H9 (cell line): Measurements from ENCODE around the gene OR6J1. TPM values are rescaled to one million over a fixed set of nuclear protein-coding genes. Genes with fewer than 3 reads are reported as not detected.

Experiments used
- DNase-seq: peaks from one replicate; pipeline ENCODE4 v3.0.0-alpha.2; 2017
- H2AFZ ChIP-seq: one replicate; pipeline ENCODE4 v1.6.1; 2013; ENCODE audit warnings: mild to moderate bottlenecking, low read length, control low read depth, moderate library complexity
- H2AK5ac ChIP-seq: 2 replicates; pipeline ENCODE4 v1.6.1; 2013; ENCODE audit warnings: low read length, control low read depth, mixed read lengths; ENCODE audit not compliant: insufficient read length
- H2BK120ac ChIP-seq: one replicate; pipeline ENCODE4 v1.6.1; 2013; ENCODE audit warnings: low read depth, mild to moderate bottlenecking, low read length, control low read depth, inconsistent platforms; ENCODE audit not compliant: poor library complexity, severe bottlenecking
- H2BK12ac ChIP-seq: 2 replicates; pipeline ENCODE4 v1.6.1; 2013; ENCODE audit warnings: low read length, control low read depth, mixed read lengths, low read depth; ENCODE audit not compliant: insufficient read length
- H2BK15ac ChIP-seq: 2 replicates; pipeline ENCODE4 v1.6.1; 2013; ENCODE audit warnings: low read depth, low read length, control low read depth
- H2BK20ac ChIP-seq: one replicate; pipeline ENCODE4 v1.6.1; 2013; ENCODE audit warnings: low read depth, mild to moderate bottlenecking, low read length, control low read depth, inconsistent platforms; ENCODE audit not compliant: poor library complexity, severe bottlenecking
- H2BK5ac ChIP-seq: 2 replicates; pipeline ENCODE4 v1.6.1; 2013; ENCODE audit warnings: low read length, control low read depth, mixed read lengths; ENCODE audit not compliant: insufficient read length
- H3K14ac ChIP-seq: 2 replicates; pipeline ENCODE4 v1.6.1; 2013; ENCODE audit warnings: low read length, control low read depth; ENCODE audit not compliant: insufficient read depth
- H3K18ac ChIP-seq: 2 replicates; pipeline ENCODE4 v1.6.1; 2013; ENCODE audit warnings: low read depth, mild to moderate bottlenecking, mixed read lengths, low read length, control low read depth; ENCODE audit not compliant: insufficient read length
- H3K23ac ChIP-seq: 2 replicates; pipeline ENCODE4 v1.6.1; 2013; ENCODE audit warnings: low read length, control low read depth, mixed read lengths, low read depth; ENCODE audit not compliant: insufficient read length
- H3K23me2 ChIP-seq: 2 replicates; pipeline ENCODE4 v1.6.1; 2013; ENCODE audit warnings: low read depth, mild to moderate bottlenecking, mixed read lengths, low read length, control low read depth; ENCODE audit not compliant: insufficient read length, poor library complexity, severe bottlenecking
- H3K27ac ChIP-seq: 2 replicates; pipeline ENCODE4 v1.5.1; 2013; ENCODE audit warnings: low read length, control low read depth, mixed read lengths, low read depth; ENCODE audit not compliant: insufficient read length
- H3K27me3 ChIP-seq: 2 replicates; pipeline ENCODE4 v1.6.1; 2013; ENCODE audit warnings: low read length, control low read depth, inconsistent platforms; ENCODE audit not compliant: insufficient read depth
- H3K4ac ChIP-seq: 2 replicates; pipeline ENCODE4 v1.6.1; 2013; ENCODE audit warnings: low read depth, mild to moderate bottlenecking, control low read depth, inconsistent platforms, low read length, moderate library complexity
- H3K4me1 ChIP-seq: 2 replicates; pipeline ENCODE4 v1.6.1; 2013; ENCODE audit warnings: low read length, control low read depth, inconsistent platforms; ENCODE audit not compliant: insufficient read depth
- H3K4me2 ChIP-seq: 2 replicates; pipeline ENCODE4 v1.6.1; 2013; ENCODE audit warnings: low read length, control low read depth, mixed read lengths; ENCODE audit not compliant: insufficient read length, insufficient read depth
- H3K56ac ChIP-seq: 2 replicates; pipeline ENCODE4 v1.6.1; 2013; ENCODE audit warnings: low read depth, mild to moderate bottlenecking, mixed read lengths, low read length, control low read depth; ENCODE audit not compliant: insufficient read length
- H3K79me1 ChIP-seq: 2 replicates; pipeline ENCODE4 v1.6.1; 2013; ENCODE audit warnings: low read depth, mild to moderate bottlenecking, moderate library complexity, low read length, control low read depth, inconsistent platforms; ENCODE audit not compliant: insufficient read depth, poor library complexity, severe bottlenecking
- H3K79me2 ChIP-seq: 2 replicates; pipeline ENCODE4 v1.6.1; 2013; ENCODE audit warnings: low read length, control low read depth, inconsistent platforms; ENCODE audit not compliant: insufficient read depth
- H3K9ac ChIP-seq: 2 replicates; pipeline ENCODE4 v1.6.1; 2013; ENCODE audit warnings: low read length, control low read depth, mixed read lengths; ENCODE audit not compliant: insufficient read length; ENCODE audit errors: extremely low read depth
- H3K9me3 ChIP-seq: one replicate; pipeline ENCODE4 v1.6.1; 2013; ENCODE audit warnings: low read depth, low read length, inconsistent platforms; ENCODE audit not compliant: control insufficient read depth
- H3T11ph ChIP-seq: one replicate; pipeline ENCODE4 v1.6.1; 2013; ENCODE audit warnings: mild to moderate bottlenecking, low read length, control low read depth, inconsistent platforms
- H4K20me1 ChIP-seq: one replicate; pipeline ENCODE4 v1.6.1; 2013; ENCODE audit not compliant: control insufficient read depth, insufficient read length, insufficient read depth
- H4K5ac ChIP-seq: 2 replicates; pipeline ENCODE4 v1.6.1; 2013; ENCODE audit warnings: low read depth, mild to moderate bottlenecking, mixed read lengths, low read length, control low read depth; ENCODE audit not compliant: insufficient read length
- H4K8ac ChIP-seq: replicated peaks from 2 replicates; pipeline ENCODE4 v1.6.1; 2013; ENCODE audit warnings: low read length, control low read depth, mixed read lengths, low read depth; ENCODE audit not compliant: insufficient read length
- H4K91ac ChIP-seq: 2 replicates; pipeline ENCODE4 v1.6.1; 2013; ENCODE audit warnings: low read depth, mild to moderate bottlenecking, moderate library complexity, mixed read lengths, low read length, control low read depth; ENCODE audit not compliant: insufficient read length
- H3K27ac Mint-ChIP-seq, 3 experiments: 2 replicates in 2 of 3; 3 replicates in 1 of 3; pipeline ENCODE4 v1.8.0; 2020 to 2021; ENCODE audit warnings: mixed read lengths in 3 of 3, mild to moderate bottlenecking in 1 of 3, moderate library complexity in 1 of 3
- H3K27me3 Mint-ChIP-seq: 2 replicates; pipeline ENCODE4 v1.8.0; 2021; ENCODE audit warnings: low read depth, mild to moderate bottlenecking, moderate library complexity, mixed read lengths
- H3K36me3 Mint-ChIP-seq, 3 experiments: 2 replicates in 2 of 3; 3 replicates in 1 of 3; pipeline ENCODE4 v1.8.0; 2020 to 2021; ENCODE audit warnings: low read depth in 3 of 3, mixed read lengths in 3 of 3; ENCODE audit not compliant: insufficient read depth in 1 of 3
- H3K4me1 Mint-ChIP-seq, 2 experiments: 2 replicates each; pipeline ENCODE4 v1.8.0; 2020; ENCODE audit warnings: mixed read lengths in 2 of 2
- H3K4me3 Mint-ChIP-seq, 2 experiments: 2 replicates in 1 of 2; 3 replicates in 1 of 2; pipeline ENCODE4 v1.8.0; 2020 to 2021; ENCODE audit warnings: mild to moderate bottlenecking in 2 of 2, mixed read lengths in 2 of 2, moderate library complexity in 1 of 2
- H3K9me3 Mint-ChIP-seq, 2 experiments: 2 replicates in 1 of 2; 3 replicates in 1 of 2; pipeline ENCODE4 v1.8.0; 2020; ENCODE audit warnings: mild to moderate bottlenecking in 2 of 2, mixed read lengths in 2 of 2, moderate library complexity in 1 of 2
- CTCF ChIP-seq: fragments of 200-600 bp; sonication (generic); conservative IDR thresholded peaks from 3 replicates; pipeline ENCODE4 v1.8.0; 2021; ENCODE audit warnings: antibody characterized with exemption, mild to moderate bottlenecking
- WGBS: extraction: QIAGEN DNeasy Blood & Tissue Kit; methylation state at CpG from one replicate; pipeline ENCODE4 v1.1.7; 2013; ENCODE audit warnings: missing lambda C conversion rate, low lambda C conversion rate, mixed read lengths; ENCODE audit not compliant: insufficient read length; ENCODE audit errors: extremely low coverage; 5-methylcytosine and 5-hydroxymethylcytosine counted together
- total RNA-seq: library from RNA; stranded (reverse); gene quantifications from 2 replicates; pipeline ENCODE4 v1.2.1, GENCODE V29; 2021

OR6J1 gene
- total RNA-seq, 1 experiment from 2014 or later: not detected

- Histone ChIP-seq H2BK20ac (no peak overlapping the region), H3K27ac (no peak overlapping the region), H2BK12ac (no peak overlapping the region), H3K4ac (no peak overlapping the region), H3K14ac (no peak overlapping the region), H2BK15ac (no peak overlapping the region), H3K56ac (no peak overlapping the region), H3K4me2 (no peak overlapping the region), H4K91ac (no peak overlapping the region), H2AK5ac (no peak overlapping the region), H3K23me2 (no peaks in the 10 kb centered on the region), H3K79me2 (no peaks in the 10 kb centered on the region), H3K27me3 (no peaks in the 10 kb centered on the region), H2BK120ac (no peak overlapping the region), H3T11ph (no peak overlapping the region), H3K23ac (no peak overlapping the region), H4K5ac (no peak overlapping the region), H3K4me1 (no peaks in the 10 kb centered on the region; the same call in 1 of the 2 replicates), H3K9me3 (no peaks in the 10 kb centered on the region), H3K9ac (no peak overlapping the region), H4K8ac (no peak overlapping the region), H2AFZ (no peak overlapping the region), H4K20me1 (no peaks in the 10 kb centered on the region), H3K18ac (no peak overlapping the region), H2BK5ac (no peak overlapping the region), H3K79me1 (no peaks in the 10 kb centered on the region)
- Mint-ChIP-seq H3K27me3 (peaks cover 2% of the 10 kb centered on the region; the same call in 1 of the 2 replicates), H3K27ac (no peak overlapping the region), H3K4me3 (no peak overlapping the region), H3K9me3 (peaks cover 25 to 35% of the 10 kb centered on the region in 2 experiments), H3K4me1 (peaks cover 23 to 25% of the 10 kb centered on the region in 2 experiments), H3K36me3 (peaks cover 4 to 15% (median 6%) of the 10 kb centered on the region in 3 experiments; a peak in 6 of 7 replicates)
- no peak for DNase-seq
- no CpG with 5 or more reads among the region's 3 CpGs for WGBS
- no peak for TF ChIP-seq CTCF
These were observed 14.1 kb downstream of the OR6J1 start for GRCh38 chr14:22630066-22630465.
